Psoas muscle (tissue), 8 donors: ENCODE measurements around the gene GNAI3. TPM values are rescaled to one million over a fixed set of nuclear protein-coding genes. Genes with fewer than 3 reads are reported as not detected.
A peak's percentile ranks its signal among the peaks of the same experiment; 100 is the strongest.

ENCODE experiments used
- ATAC-seq, 4 donors: fragments of 200-7000 bp; cut with Tn5 transposase; one replicate each; pipeline ENCODE4 v1.9.1; 2020; ENCODE audit warnings: moderate library complexity in 3 of 4, mild to moderate bottlenecking in 2 of 4
- DNase-seq, 2 donors: peaks; one replicate each; pipeline ENCODE4 v3.0.0-alpha.2; 2020
- H3K27ac ChIP-seq: fragments of 200-600 bp; one replicate; pipeline ENCODE4 v1.8.0; 2022
- H3K27me3 ChIP-seq, 3 donors: fragments of 200-600 bp in 1 of 3; one replicate each; pipeline versions ENCODE4 v1.6.1 to v1.8.0; 2013 to 2022; ENCODE audit warnings: low read length in 2 of 3, mild to moderate bottlenecking in 2 of 3, moderate library complexity in 1 of 3; ENCODE audit not compliant: insufficient read depth in 3 of 3
- H3K36me3 ChIP-seq, 2 donors: fragments of 200-600 bp in 1 of 2; one replicate each; pipeline versions ENCODE4 v1.6.1 to v1.8.0; 2013 to 2022; ENCODE audit warnings: low read depth in 1 of 2, mild to moderate bottlenecking in 1 of 2, moderate library complexity in 1 of 2; ENCODE audit not compliant: insufficient read depth in 1 of 2
- H3K4me1 ChIP-seq: fragments of 200-600 bp; one replicate; pipeline ENCODE4 v1.8.0; 2022
- H3K4me3 ChIP-seq: fragments of 200-600 bp; one replicate; pipeline ENCODE4 v1.8.0; 2022; ENCODE audit warnings: mild to moderate bottlenecking
- H3K9me3 ChIP-seq: fragments of 200-600 bp; one replicate; pipeline ENCODE4 v1.8.0; 2022
- WGBS, 3 donors: extraction: QIAGEN DNeasy Blood & Tissue Kit; methylation state at CpG; one replicate each; pipeline versions ENCODE4 v1.1.6 to v1.1.7; 2013; 5-methylcytosine and 5-hydroxymethylcytosine counted together
- intact Hi-C, 2 donors: fragments of 100-400 bp; cut with DNase I; formaldehyde crosslinking; loops; one replicate each; pipeline versions ENCODE4 v1.11.0 to v1.14.2; 2022
- polyA plus RNA-seq, 3 donors: library from polyadenylated mRNA; stranded (reverse); fragments of 200-250 nt; gene quantifications; one replicate each; pipeline ENCODE4 v1.2.3, GENCODE V29; 2013
- total RNA-seq, 4 donors: library from RNA; stranded (reverse); fragmentation: NEBNext Ultra II Directional in 2 of 4; extraction: Animal tissue kit (Norgen Biotek cat#: 25700) in 2 of 4; gene quantifications; one replicate each; pipeline versions ENCODE4 v1.2.1 to v1.2.4, GENCODE V29; 2021 to 2023
- TF ChIP-seq, protein P1 (sequence below): fragments of 200-600 bp; IDR thresholded peaks from one replicate; pipeline ENCODE4 v1.8.0; 2022; ENCODE audit warnings: antibody characterized with exemption
- donor health status: healthy with polysubstance abuse.
- donor health status: DM: no; HTN: no; CAD: no; lungs with moderate emphysema.
- donor health status: Bipolar disorder and iron deficiency.
- donor health status: healthy.
- donor health status: DM: yes; HTN: yes; CAD: no.
- donor health status: DM: no; HTN: no; CAD: no.
- donor health status: DM: no; HTN: no; CAD: no.
- donor health status: DM: yes; HTN: yes; CAD: no.

Gene GNAI3
- total and polyA plus RNA-seq, 7 donors, result 0.96 to 2.9 (median 1.7) TPM

GRCh38 chr1:109630081-109630897, 81.9 kb downstream of the GNAI3 start:
- 80 to 83% (median 83%) methylated on average over 26 to 30 of the region's 30 CpGs for WGBS, 3 donors
- intact Hi-C loops, result loop anchor here in 1 of 2 donors (5.0 kb wide), 1 partner anchor 83 kb away; the partner anchor contains the start of gene GNAI3
- peak in 1 of 4 donors; percentile 38 for ATAC-seq

DNA sequence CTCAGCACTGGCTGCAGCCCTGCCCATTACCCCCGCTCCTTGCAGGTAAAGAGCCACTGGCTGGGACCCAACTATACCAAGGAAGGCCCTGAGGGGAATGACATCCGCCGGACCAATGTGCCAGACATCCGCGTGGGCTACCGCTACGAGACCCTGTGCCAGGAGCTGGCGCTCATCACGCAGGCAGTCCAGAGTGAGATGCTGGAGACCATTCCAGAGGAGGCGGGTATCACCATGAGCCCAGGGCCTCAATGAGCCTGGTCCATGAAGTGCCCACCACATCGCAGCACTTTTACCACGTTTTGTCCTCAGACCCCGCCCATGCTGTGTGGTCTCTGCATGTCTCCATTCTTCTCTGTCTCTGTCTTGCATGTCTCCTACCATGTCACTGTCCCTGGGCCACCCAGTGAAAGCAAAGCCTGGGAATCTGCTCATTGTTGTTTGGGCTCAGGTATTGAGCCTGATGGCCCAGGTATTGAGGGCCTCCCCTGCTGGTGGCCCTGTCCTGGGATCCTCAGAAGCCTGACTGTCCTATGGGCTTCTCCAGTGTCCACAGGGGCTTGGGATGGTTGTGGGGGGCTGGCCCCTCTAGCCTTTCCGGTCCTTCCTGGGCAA, 82.6 kb downstream of the GNAI3 start:
- intact Hi-C loops, result loop anchor here in 1 of 2 donors (5.0 kb wide), 1 partner anchor 84 kb away; the partner anchor contains the start of gene GNAI3
- H3K36me3 ChIP-seq, result peaks cover 0 to 38% of the 10 kb centered on the region in 2 donors

More at GRCh38 chr1:109630081-109630897, 81.9 kb downstream of the GNAI3 start:
- Histone ChIP-seq H3K27ac (no peak overlapping the region), H3K4me1 (no peaks in the 10 kb centered on the region), H3K27me3 (no peaks in the 10 kb centered on the region), H3K9me3 (no peaks in the 10 kb centered on the region), H3K4me3 (no peak overlapping the region), H3K36me3 (peaks cover 0 to 38% of the 10 kb centered on the region in 2 donors)
- no peak for DNase-seq
- TF ChIP-seq, protein P1, sequence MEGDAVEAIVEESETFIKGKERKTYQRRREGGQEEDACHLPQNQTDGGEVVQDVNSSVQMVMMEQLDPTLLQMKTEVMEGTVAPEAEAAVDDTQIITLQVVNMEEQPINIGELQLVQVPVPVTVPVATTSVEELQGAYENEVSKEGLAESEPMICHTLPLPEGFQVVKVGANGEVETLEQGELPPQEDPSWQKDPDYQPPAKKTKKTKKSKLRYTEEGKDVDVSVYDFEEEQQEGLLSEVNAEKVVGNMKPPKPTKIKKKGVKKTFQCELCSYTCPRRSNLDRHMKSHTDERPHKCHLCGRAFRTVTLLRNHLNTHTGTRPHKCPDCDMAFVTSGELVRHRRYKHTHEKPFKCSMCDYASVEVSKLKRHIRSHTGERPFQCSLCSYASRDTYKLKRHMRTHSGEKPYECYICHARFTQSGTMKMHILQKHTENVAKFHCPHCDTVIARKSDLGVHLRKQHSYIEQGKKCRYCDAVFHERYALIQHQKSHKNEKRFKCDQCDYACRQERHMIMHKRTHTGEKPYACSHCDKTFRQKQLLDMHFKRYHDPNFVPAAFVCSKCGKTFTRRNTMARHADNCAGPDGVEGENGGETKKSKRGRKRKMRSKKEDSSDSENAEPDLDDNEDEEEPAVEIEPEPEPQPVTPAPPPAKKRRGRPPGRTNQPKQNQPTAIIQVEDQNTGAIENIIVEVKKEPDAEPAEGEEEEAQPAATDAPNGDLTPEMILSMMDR, result no peak

GRCh38 chr1:109631513-109632505, 83.4 kb downstream of the GNAI3 start:
- no peaks in the 10 kb centered on the region for H3K9me3 ChIP-seq
- H3K36me3 ChIP-seq, result peaks cover 0 to 35% of the 10 kb centered on the region in 2 donors
- WGBS, 3 donors, result 65 to 77% (median 68%) methylated on average over 15 to 16 of the region's 16 CpGs
- ATAC-seq (peak in 3 of 4 donors; percentile 18 to 21 (median 18)), DNase-seq (no peak)
- H3K27ac ChIP-seq, result no peak overlapping the region
- no peaks in the 10 kb centered on the region for H3K27me3 ChIP-seq
- no peaks in the 10 kb centered on the region for H3K4me1 ChIP-seq
- intact Hi-C loops, result loop anchor here in 1 of 2 donors (5.0 kb wide), 1 partner anchor 85 kb away; the partner anchor contains the start of gene GNAI3
- no peak overlapping the region for H3K4me3 ChIP-seq
- TF ChIP-seq, protein P1, result no peak

More for the DNA sequence above, 82.6 kb downstream of the GNAI3 start:
- ATAC-seq (no peak), DNase-seq (no peak)
- Histone ChIP-seq H3K9me3 (no peaks in the 10 kb centered on the region), H3K4me1 (no peaks in the 10 kb centered on the region), H3K27ac (no peak overlapping the region), H3K27me3 (no peaks in the 10 kb centered on the region), H3K4me3 (no peak overlapping the region)
- WGBS, 3 donors, result 85 to 94% (median 88%) methylated on average over 14 of the region's 14 CpGs
- TF ChIP-seq, protein P1, result no peak

DNA sequence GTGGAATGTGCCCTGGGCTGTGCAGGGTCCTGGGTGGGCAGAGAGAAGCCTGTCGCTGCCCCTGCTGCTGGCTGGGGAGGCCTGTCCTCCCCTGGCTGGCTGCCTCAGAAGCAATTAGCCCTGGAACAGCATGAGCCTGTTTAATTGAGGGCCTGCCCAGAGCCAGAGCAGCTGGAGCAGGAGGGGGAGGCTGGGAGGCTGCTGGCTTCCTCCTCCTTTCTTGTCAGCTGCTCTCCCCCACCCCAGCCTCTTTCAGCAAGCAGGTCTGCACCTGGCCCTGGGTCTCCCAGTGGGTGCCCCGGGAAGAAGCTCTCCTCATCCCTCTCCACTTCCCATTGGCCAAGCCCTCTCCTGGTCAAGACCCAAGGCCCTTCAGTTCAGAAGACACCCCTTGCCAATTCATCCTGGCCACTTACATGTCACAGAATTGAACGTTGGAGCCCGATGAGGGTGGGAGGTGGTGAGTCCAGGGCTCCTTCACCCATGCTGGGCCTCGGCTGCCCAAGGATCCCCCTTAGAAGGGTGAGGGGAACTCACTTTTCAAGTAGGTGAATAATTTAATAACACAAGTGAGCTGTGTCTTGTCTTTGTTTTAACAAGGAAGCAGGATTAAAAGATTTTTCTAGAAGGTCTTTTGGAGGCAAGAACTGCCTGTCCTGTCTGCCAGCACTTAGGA, 84.4 kb downstream of the GNAI3 start:
- TF ChIP-seq, protein P1, result no peak
- Histone ChIP-seq H3K27me3 (no peaks in the 10 kb centered on the region), H3K27ac (no peak overlapping the region), H3K4me3 (no peak overlapping the region), H3K4me1 (no peaks in the 10 kb centered on the region), H3K36me3 (peaks cover 0 to 25% of the 10 kb centered on the region in 2 donors), H3K9me3 (no peaks in the 10 kb centered on the region)
- ATAC-seq (no peak), DNase-seq (no peak)
- 30 to 49% (median 30%) methylated on average over 5 of the region's 5 CpGs for WGBS, 3 donors
- intact Hi-C loops, result loop anchor here in 1 of 2 donors (5.0 kb wide), 1 partner anchor 86 kb away; the partner anchor contains the start of gene GNAI3
